Measurements from ENCODE around the gene PRKN.

DNA sequence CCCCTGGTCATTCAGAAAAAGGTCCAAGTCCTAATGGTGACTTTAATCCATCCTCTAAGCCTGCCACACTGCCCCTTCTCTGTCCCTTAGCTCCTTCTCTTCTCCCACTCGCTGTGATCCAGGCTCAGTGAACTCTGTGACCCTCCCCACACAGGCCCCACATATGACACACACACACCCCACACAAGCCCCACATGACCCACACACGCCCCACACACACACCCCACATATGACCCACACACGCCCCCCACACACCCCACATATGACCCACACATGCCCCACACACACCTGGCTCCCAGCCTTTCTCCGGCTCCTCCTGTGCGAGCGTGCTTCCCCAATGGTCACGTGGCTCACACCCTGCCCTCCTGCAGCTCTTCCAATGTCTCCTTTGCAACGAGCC is 925.3 kb downstream of the PRKN start:
- TF ChIP-seq, protein P1, sequence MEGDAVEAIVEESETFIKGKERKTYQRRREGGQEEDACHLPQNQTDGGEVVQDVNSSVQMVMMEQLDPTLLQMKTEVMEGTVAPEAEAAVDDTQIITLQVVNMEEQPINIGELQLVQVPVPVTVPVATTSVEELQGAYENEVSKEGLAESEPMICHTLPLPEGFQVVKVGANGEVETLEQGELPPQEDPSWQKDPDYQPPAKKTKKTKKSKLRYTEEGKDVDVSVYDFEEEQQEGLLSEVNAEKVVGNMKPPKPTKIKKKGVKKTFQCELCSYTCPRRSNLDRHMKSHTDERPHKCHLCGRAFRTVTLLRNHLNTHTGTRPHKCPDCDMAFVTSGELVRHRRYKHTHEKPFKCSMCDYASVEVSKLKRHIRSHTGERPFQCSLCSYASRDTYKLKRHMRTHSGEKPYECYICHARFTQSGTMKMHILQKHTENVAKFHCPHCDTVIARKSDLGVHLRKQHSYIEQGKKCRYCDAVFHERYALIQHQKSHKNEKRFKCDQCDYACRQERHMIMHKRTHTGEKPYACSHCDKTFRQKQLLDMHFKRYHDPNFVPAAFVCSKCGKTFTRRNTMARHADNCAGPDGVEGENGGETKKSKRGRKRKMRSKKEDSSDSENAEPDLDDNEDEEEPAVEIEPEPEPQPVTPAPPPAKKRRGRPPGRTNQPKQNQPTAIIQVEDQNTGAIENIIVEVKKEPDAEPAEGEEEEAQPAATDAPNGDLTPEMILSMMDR (IDR thresholded peaks at IDR 0.05), result no peak
- no peak for TF ChIP-seq POLR2A (IDR thresholded peaks at IDR 0.05)
